GM18868 (cell line): ENCODE data around the gene RAB43.
"Not testable (repeated sequence)": the region's sequence is repeated elsewhere in the genome, so short reads cannot be mapped to it uniquely, and the experiment has no call there.

Experiments
- ATAC-seq: cut with Tn5 transposase; IDR thresholded peaks from one replicate; pipeline ENCODE4 v1.9.1; 2021; ENCODE audit warnings: mild to moderate bottlenecking, moderate library complexity; ENCODE audit not compliant: unreplicated experiment

Gene RAB43

DNA sequence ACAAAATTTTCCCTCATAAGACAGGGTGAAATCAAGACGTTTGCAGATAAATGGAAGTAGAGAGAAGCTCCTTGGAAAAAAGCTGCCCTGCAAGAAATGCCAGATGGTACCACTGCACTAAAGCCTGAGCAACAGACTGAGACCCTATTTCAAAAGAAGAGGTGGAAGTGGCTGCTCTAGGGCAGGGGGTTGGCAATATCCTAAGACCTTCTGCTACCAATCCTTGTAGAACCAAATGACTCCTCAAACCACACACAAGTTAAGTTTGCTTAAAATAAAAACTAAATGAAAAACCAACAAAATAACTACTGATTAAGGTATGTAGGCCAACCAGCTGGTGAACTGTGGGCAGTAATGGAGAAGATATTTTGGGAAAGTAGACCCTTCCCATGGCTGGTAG lies 21.3 kb downstream of the RAB43 start:
- no peak for ATAC-seq

DNA sequence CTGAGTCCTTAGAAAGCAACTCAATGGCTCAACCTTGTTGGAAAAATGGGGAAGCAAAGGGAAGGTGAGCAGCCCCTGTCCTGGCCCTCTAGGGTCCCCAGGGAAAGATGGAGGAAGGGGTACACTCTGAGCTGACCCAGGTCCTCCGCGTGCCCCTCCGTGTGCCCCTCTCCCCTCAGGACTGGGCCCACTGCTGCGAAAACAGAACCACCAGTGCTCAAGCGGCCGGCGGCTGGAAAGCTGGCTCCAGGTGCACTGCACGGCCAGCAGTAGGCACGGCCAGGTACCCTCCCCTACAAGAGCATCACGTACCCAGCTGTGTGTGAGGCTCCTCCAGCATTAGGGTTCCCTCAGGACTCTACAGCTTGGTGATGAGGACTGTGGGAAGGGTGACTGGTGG lies 26.3 kb downstream of the RAB43 start:
- ATAC-seq = no peak

DNA sequence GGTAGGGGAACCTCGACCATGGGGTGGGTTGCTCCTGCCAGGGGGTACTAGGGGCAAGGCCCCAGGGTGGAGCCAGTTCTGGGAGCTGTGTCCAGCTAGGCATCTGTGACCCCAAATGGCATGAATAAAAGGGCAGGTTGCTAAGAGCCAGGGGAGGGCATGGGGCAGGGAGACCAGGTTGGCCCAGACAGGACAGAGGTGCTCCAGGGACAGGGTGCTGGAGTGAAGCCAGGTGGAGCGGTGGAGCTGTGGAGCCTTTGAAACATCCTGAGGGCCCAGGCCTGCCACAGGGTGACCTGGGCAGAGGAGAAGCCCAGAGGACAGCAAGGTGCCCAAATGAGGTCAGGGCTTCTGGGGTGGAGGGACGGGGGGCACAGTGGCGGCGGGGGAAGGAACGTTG lies 33.3 kb downstream of the RAB43 start:
- peak; percentile 16 for ATAC-seq

DNA sequence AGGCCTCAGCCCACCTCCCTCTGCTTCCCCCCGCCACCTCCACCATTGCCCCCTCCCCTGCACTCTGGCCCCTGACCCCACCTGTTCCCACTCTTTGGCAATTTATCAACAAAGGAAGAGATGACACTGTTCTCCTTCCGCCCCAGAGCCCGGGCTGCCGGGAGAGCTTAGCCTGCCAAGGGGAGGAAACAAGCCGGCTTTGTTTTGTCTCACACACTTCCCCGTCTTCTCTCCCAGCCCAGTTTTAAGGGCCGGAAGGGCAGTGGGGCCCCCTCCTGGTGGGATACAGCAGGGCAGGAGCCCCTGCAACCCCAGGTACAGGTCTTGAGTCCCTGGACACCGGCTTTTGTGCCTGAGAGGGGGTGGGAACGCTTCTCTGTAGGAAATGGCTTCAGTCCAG lies 33.7 kb downstream of the RAB43 start:
- peak; percentile 68 for ATAC-seq

DNA sequence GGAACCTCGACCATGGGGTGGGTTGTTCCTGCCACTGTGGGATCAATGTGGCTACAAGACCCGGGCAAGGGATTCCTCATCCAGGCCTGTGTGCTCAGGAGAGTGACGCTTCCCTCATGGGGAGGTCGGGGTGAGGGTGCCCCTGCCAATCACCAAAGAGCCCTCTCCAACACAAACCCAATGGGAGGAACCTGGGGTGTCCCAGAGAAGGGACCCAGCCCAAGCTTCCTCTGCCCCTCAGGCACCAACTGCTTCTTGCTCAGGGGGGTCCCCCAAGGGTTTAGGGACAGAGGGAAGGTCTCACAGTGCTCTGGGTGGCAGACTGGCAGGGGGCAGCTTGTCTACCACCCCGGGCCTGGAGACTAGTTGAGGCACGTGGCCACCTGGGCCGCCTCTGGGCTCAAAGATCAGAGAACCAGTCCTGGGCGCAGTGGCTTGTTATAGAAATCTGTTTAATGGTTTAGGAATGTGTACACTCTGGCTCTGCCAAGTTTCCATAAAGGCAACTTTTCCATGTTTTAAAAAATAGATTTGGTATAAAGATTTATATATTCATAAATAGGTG lies 34.4 kb downstream of the RAB43 start:
- no peak for ATAC-seq

DNA sequence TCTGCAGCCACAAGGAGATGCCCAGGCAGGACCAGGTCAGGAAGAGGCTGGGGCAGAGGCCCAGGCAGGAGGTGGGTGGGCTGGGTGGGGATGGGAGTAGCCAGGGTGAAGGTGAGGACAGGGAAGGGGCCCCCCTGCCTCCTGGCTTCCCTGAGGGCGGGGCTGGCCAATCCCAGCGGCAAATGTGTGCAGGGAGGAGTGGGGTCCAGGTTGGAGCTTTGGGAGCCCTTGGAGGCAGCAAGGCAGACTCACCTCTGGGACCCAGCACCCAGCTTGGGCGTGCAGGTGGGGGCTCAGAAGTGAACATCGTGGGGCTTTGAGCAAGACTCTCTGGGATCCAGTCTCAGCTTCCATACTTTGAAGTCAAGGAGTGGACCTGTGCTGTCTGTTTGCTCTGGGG lies 35.8 kb downstream of the RAB43 start:
- no peak for ATAC-seq

DNA sequence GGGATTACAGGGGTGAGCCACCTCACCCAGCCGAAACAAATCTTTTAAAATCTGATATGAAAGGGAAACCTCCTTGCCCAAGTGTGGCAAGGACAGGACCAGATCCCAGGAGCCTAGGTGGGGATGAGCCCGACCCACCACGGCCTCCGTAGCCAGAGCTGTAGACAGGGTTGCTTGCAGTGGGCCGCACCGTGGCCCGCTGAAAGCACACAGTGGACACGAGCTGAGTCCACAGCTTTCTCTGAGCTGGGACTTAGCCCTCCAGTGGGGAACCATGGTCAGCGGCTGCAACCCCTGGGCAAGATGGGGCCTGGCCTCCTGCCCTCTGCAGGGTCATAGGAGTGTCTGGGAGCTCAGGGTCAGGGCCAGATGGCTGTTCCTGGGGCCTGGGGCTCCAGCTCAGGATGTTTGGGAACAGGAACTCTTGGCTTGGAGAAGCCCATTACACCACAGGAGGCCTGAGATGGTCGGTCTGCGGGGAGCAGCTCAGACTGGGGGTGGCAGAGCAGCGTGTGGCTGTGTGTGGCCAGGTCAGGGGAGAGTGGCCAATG lies 36.4 kb downstream of the RAB43 start:
- no peak for ATAC-seq

DNA sequence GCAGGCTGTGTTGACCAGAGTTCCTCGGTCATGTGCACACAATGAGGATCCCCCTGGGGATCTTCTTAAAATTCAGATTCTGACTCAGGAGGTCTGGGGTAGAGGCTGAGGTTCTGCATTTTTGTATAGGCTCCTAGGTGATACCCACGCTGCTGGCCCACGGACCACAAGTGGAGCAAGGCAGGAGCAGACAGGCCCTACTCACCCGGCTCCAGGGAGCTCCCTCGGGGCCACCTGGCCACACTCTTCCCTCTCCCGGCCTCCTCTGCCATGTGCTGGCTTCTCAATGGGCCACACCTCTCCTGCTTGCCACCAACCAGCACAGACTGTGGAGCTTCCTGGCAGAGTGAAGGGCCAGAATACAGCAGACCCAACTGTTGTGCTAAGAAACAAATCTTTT lies 37.1 kb downstream of the RAB43 start:
- ATAC-seq = no peak

DNA sequence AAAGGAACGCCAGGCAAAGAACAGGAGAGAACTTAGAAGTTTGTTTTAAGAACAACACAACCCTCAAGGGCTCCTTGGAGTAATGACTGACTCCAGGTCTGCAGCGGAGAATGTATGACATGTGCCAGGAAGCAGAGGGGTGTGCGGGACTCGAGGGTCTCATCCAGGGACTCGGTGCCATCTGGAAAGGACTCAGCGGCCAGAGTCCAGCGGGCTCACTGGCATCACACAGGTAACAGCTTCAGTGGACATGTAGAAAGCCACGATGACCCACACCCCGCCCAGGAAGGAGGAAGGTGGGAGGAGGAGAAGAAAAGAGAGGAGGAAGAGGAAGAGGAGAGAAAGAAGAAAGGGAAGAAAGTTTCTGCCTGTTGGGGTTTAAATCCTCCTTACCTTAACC lies 39.6 kb downstream of the RAB43 start:
- no peak for ATAC-seq

DNA sequence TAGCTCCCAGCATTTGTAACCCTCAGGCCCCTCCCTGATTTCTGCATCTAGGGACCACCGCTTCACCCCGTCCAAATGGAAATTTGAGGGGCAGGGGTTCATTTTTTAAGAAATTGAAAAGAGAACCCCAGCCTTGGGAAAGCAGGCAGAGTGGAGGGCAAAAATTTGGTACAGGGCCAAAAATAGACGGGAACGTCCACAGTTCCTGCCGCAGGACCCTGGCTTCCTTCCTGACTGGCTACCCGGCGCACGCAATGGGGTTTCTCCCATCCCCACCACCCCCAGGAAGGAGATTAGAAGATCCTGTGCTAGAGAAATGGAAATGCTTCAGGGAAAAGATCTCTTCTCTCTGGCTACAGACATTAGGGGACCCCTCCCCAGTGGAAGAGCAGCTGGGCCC lies 40.1 kb downstream of the RAB43 start:
- no peak for ATAC-seq

DNA sequence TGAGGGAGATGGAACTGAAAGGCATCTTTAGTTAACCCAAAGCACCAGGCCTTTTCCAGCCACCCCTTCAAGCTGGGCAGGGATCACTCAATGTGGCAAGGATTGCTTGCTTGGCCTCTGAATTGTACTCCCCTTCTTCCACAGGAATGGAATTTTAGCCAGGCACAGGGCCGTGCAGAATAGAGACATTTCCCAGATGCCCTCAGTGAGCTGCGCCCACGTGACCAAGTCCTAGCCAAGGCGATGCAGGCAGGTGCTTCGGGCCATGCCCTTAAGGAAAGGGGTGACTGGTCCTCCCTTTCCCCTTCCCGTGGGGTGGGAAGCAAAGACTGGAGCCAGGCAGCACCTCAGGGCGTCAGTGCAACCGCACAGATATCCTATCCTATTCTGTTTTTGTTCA lies 43.1 kb downstream of the RAB43 start:
- no peak for ATAC-seq

DNA sequence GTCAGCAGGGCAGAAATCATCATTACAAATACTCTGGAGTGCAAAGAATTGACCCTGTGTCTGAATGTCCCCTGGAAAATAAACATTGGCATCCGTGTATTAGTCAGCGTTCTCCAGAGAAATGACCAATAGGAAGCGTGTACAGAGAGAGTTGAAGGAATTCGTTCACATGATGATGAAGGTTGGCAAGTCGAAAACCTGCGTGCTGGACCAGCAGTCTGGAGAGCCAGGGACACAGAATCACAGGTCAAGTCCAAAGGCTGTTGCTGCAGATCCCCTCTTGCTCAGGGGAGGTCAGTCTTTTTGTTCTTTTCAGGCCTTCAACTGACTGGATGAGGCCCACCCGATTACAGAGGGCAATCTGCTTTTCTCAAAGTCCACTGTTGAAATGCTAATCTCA lies 44.4 kb downstream of the RAB43 start:
- no peak for ATAC-seq

DNA sequence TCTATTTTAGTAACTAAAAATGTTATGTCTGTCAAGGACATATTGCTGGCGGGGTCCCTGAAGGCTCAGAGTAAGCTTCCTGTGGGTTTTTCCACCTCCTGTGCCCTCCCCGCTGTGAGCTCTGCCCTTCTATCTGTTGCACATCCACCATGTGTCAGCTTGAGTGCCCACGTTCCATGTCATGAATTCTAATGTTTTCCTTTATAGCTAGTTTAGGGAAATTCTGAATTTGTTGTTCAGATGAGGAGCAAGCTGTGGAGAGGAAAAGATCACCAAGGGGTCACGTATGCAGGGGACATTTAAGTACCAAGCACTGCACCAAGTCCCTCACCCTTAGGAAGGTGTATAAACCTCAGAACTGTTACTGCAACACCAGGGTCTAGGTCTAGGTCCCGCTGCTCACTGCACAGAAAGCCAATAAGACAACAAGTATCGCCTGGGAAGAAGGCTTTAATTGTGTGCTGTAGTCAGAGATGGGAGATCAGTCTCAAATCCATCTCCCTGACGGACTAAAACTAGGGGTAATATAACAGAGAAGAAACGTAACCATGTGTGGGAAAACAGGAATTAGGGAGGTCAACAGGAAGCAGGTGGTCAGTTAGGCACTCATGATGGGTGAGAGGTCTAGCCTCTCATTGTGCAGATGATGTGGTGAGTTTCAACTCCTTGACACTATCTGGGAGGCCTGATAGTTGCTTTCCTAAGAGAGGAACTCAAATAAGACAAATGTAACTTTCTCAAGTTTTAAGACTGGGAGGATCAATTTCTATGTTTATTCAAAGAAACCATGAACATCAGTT lies 51.3 kb downstream of the RAB43 start:
- no peak for ATAC-seq

DNA sequence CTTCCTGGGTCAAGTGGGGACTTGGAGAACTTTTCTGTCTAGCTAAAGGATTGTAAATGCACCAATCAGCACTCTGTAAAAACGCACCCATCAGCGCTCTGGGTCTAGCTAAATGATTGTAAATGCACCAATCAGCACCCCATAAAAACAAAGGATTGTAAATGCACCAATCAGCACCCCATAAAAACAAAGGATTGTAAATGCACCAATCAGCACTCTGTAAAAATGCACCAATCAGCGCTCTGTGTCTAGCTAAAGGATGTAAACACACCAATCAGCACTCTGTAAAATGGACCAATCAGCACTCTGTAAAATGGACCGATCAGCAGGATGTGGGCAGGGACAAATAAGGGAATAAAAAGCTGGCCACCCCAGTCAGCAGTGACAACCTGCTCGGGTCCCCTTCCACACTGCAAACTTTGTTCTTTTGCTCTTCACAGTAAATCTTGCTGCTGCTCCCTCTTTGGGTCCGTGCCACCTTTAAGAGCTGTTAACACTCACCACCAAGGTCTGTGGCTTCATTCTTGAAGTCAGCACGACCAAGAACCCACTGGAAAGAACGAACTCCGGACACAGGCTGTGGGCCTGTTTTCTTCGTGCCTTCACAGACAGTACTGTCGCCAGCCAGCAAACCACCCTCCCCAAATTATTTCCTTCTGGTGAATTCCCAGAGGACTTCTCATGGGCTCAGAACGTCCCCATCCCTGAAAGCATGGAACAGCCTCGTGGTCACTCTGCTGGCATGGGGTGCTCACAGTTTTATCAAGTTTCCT lies 52.1 kb downstream of the RAB43 start:
- not testable (repeated sequence) for ATAC-seq

DNA sequence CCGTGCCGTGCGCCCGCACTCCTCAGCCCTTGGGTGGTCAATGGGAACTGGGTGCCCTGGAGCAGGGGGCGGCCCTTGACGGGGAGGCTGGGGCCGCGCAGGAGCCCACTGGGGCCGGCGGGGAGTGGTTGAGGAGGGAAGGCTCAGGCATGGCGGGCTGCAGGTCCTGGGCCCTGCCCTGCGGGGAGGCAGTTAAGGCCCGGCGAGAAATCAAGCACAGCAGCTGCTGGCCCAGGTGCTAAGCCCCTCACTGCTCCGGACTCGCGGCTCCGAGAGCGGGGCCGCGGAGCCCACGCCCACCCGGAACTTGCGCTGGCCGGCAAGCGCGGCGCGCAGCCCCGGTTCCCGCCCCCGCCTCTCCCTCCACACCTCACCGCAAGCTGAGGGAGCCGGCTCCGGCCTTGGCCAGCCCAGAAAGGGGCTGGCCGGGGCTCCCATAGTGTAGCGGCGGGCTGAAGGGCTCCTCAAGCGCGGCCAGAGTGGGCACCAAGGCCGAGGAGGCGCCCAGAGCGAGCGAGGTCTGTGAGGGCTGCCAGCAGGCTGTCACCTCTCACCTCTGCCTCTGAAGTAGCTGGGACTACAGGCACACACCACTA lies 53.2 kb downstream of the RAB43 start:
- no peak for ATAC-seq

DNA sequence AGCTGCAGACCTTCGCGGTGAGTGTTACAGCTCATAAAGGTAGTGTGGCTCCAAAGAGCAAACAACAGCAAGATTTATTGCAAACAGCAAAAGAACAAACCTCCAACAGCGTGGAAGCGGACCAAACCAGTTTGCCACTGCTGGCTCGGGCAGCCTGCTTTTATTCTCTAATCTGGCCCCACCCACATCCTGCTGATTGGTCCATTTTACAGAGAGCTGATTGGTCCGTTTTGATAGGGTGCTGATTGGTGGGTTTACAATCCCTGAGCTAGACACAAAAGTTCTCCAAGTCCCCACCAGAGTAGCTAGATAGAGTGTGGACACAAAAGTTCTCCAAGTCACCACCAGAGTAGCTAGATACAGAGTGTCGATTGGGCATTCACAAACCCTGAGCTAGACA lies 53.9 kb downstream of the RAB43 start:
- not testable (repeated sequence) for ATAC-seq

DNA sequence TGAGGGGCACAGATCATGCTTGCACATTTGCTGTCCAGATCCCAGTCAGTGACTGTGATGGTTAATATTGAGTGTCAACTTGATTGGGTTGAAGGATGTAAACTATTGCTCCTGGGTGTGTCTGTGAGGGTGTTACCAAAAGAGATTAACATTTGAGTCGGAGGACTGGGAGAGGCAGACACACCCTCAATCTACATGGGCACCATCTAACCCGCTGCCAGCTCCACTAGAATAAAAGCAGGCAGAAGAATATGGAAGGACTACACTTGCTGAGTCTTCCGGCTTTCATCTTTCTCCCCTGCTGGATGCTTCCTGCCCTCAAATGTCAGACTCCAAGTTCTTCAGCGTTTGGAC lies 55.9 kb downstream of the RAB43 start:
- ATAC-seq = no peak

DNA sequence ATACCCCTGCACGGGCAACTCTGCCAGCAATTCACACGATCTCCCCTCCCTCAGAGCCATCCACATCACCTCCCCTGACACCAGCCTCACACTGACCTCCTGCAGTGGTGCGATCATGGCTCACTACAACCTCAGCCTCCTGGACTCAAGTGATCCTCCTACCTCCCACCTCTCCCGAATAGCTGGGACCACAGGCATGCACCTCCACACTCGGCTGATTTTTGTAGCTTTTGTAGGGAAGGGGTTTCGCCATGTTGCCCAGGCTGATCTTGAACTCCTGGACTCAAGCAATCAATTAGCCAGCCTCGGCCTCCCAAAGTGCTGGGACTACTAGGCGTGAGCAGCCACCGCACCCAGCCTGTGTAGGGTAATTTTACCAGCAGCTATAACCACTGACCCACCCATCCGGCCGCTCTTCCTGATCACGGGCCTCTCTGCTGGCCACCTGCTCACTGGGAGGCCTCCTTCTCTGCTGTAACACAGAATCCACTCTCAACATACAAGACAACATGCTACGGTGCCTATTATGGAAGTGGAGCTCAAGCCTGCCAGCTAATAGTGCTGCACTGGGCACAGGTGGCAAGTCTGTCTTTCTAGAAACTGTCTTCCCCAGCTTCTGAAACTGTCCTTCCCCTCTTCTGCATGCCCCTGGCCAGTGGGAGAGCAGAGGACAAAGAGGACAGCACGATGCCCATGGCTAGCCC lies 56.4 kb downstream of the RAB43 start:
- ATAC-seq = no peak

DNA sequence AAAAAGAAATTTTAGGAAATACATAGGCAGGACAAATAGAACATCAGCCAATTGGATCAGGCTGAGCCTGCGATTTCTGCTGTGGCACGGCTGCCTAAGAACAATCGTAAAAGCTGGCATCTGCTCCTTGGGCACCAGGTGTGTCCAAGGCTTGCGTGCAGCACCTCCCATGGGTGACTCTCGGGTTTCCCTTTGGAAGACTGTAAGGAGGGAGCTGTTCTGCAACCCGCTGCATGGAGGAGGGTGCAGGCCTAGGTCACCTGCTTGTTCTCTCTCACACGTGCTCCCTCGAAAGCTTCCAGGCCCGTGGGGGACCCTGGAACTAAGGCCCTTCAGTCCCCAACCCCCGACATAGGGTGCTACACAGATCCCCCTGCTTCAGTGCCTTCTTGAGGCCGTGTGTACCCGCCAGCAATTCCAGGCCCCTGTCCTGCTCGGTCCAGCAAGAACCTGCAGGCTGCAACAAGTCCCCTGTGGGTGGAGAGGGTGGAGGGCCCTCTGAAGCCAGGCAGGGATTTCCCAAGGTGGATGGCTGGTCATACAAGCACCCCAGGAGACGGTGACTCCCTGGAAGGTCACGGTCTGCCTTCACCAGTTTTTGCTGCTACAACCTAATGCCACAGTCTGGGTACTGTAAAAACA lies 57.6 kb downstream of the RAB43 start:
- ATAC-seq = no peak

DNA sequence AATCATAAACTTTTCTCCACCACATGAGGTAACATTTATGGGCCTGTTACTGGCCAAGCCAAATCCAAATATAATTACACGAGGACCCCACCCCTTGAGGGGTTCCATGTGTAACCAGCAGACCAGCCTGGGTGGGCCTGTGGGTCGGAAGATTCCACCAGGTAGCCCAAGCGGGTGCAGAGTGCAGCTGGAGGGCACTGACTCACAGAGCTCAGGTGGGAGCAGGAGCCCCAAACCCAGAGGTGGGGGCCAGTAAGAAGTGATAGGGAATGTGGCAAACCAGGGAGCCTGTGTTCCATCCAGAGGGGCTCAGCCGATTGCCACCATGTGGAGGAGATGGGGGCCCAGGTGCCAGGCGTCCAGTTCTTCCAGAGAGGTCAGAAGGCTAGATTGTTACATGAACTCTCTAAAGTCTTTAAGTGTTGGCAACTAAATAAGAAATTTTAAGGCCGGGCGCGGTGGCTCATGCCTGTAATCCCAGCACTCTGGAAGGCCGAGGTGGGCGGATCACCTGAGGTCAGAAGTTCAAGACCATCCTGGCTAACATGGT lies 58.4 kb downstream of the RAB43 start:
- ATAC-seq = no peak
